NCI-H1694 (cell line): ENCODE measurements around the gene POSTN.

Source experiments
- DNase-seq: peaks from one replicate; lab custom pipeline; 2025; lab: John Stamatoyannopoulos, UW

The POSTN gene, protein sequence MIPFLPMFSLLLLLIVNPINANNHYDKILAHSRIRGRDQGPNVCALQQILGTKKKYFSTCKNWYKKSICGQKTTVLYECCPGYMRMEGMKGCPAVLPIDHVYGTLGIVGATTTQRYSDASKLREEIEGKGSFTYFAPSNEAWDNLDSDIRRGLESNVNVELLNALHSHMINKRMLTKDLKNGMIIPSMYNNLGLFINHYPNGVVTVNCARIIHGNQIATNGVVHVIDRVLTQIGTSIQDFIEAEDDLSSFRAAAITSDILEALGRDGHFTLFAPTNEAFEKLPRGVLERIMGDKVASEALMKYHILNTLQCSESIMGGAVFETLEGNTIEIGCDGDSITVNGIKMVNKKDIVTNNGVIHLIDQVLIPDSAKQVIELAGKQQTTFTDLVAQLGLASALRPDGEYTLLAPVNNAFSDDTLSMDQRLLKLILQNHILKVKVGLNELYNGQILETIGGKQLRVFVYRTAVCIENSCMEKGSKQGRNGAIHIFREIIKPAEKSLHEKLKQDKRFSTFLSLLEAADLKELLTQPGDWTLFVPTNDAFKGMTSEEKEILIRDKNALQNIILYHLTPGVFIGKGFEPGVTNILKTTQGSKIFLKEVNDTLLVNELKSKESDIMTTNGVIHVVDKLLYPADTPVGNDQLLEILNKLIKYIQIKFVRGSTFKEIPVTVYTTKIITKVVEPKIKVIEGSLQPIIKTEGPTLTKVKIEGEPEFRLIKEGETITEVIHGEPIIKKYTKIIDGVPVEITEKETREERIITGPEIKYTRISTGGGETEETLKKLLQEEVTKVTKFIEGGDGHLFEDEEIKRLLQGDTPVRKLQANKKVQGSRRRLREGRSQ

GRCh38 chr13:37598597-37598996 is at the start of gene POSTN:
Gene POSTN, minus strand, starts transcription at chr13:37598768. Its CDS starts 42 bp downstream, at chr13:37598726.
- DNase-seq = no peak

DNA sequence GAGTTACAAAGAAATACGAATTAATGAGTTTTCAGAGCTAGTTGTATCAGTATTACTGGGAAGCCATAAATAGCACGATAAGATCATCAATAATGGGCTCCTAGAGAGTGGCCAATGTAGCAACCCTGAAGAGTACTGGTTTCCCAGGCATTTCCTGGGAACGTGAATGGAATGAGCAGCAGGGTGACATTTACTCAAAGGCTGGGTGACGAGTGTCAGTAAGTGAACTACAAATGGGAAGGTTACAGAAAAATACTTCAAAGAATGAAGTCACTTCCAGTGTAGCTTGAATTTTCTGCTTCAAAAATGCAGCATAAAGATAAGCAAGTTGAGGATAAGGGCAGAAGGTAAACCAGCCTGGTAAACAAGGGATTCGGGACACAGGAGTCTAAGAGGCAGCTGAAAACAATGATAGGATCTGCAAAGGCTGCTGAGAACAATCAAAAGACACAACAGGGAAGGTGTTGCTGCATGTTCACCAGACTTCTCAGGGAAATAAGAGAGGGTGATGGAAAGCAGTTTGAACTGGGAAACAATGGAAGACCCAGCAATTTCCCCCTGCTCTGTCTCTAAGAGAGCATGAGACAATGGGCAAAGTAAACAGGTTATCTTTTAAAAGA is 48.6 kb upstream of the POSTN start:
- no peak for DNase-seq

DNA sequence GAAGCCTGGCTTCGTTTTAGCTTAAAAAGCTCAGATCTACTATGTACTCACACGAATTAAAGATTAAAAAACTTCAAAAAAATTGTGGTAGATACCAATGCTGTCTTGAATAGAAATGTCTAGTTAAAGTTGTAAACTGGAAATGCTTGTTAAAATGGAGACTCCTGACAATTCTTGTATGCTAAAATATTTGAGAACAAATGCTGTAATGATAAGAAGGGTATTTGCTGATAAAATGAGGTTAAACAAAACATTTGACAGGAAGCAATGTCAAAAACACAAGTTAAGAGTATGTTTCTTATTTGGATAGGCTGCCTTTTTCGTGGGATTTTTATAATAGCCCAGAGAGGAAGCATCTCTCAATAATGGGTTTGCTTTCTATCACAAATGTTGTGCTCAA is 48.0 kb upstream of the POSTN start:
- DNase-seq = no peak

- no peak for DNase-seq
Observed at GRCh38 chr13:37645181-37645740, 46.7 kb upstream of the POSTN start.

GRCh38 chr13:37641391-37641790 is 42.8 kb upstream of the POSTN start:
- DNase-seq = no peak

- no peak for DNase-seq
Observed at GRCh38 chr13:37640499-37640898, 41.9 kb upstream of the POSTN start.

GRCh38 chr13:37636701-37637100 is 38.1 kb upstream of the POSTN start:
- no peak for DNase-seq

- no peak for DNase-seq
Observed at GRCh38 chr13:37632294-37632693, 33.7 kb upstream of the POSTN start.

- no peak for DNase-seq
Observed at GRCh38 chr13:37627428-37627827, 28.9 kb upstream of the POSTN start.

DNA sequence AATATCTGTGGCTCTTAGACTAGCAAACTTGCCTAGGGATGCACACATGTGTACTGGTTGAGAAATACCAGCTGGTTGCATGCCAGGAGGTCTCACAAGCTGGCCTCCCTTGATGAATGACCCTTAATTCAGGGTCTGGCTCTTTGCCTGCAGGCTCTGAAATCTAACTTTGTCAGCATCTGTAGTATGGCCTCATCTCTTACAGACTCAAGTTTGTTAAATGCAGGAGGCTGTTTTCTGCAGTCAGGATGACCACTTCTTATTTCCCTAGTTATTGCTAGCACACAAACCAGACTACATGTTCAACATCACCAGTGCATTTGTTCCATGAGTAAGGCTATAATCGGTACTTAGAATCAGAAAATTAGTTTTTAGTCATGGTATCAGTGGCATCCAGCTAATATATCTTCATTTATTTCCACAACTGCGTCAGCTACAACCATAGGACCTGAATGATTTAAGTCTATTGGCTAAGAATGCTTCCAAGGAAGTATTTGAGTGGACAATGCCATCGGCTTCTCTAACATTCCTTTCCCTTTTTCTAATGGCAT is 23.3 kb upstream of the POSTN start:
- DNase-seq = no peak

DNA sequence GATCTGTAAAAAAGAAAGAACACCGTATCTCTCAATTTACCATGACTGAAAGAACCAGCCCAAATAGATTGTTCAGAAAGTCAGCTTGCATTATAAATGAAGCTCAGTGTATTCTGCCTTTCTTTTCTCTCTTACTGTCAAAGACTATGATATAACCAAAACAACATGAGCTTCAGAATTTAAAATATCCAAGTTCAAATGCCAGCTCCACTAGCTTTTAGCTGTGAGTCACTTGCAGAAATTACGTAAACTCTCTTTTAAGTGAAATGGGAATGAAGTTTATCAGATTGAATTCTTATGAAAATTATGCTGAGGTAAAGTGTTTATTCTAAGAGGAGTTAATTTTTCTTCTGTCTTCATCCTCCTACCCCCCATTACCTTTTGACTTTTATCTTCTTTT is 20.0 kb upstream of the POSTN start:
- DNase-seq = no peak

GRCh38 chr13:37617173-37617572 is 18.6 kb upstream of the POSTN start:
- DNase-seq = no peak

DNA sequence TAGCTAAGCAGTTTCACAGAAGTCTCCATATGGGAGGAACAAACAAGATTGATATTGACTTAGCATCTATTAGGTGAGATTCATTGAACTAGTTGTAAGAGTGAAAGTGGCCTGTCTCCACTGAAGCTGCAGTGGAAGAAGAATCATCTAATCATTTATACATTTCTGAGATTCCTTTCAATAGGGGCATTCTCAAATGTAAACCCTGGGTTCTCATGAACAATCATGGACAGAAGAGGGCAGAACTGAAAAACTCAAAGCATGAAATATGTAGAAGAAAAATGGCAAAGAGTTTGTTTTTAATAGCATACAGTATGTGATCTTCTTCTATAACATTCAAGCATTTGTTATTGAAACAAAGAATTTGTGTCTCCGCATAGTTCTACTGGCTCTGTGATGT is 17.6 kb upstream of the POSTN start:
- no peak for DNase-seq

DNA sequence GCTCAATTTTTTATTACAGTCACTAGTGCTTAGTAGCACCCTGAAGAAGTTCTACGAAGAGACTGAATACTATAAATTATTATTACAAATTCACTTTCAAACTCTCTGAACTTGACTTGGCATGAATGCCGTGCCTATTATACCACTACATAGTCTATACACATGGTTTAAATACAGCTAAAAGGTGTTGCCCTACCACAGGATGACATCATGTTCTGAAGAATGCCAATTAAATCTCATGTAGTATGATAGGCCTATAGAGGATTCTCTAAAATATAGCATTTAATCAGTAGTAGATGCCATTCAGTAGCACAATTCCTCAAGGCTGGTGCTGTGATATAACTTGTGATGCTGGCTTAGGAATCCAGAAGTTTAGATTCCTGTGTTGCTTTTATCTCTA is 16.7 kb upstream of the POSTN start:
- no peak for DNase-seq

- no peak for DNase-seq
Observed at GRCh38 chr13:37613638-37614037, 15.1 kb upstream of the POSTN start.

DNA sequence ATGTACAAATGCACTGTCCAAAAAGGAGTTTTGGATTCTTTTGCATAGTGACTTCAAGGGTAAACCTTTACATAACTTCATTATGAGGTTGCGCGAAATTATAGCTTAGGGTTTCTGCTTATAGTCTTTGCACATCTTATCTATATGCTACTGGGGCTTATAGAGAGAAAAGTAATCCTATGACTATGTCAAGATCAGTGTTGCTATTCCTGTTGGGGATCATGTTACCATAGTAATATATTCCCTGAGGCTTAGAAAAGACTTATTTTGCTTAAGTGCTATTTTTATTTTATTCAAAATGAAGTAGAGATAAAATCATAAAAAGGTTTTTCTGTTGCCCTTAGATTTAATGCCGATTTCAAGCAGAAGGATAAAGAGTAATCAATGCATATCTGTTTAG is 14.7 kb upstream of the POSTN start:
- DNase-seq = no peak

DNA sequence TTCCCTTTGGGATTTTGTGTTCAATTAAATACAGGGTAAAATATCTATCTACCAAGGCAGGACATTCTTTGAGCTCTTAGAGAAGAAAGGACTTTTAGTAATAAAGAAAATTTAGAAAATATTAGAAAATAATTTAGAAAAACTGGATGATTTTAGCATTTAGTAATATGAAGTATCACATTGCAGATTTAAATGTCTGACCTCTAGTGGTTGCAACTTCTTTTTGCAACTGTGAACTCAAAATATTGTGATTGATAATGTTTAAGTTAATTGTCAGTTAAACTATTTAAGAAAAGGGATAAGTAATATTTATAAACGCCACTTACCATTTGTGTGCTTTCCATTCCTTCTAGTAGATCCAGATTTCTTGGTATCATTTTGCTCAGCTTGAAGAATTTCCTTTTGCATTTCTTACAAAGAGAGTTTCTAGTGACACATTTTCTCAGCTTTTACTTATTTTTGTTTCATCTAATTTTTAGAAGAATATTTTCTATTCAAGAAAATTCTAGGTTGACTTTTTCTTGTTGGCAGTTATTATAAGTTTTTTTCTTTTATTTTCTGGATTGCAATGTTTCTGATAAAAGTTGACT is 10.3 kb upstream of the POSTN start:
- DNase-seq = no peak

GRCh38 chr13:37602733-37603381 is 4.3 kb upstream of the POSTN start:
- DNase-seq = no peak

- DNase-seq = no peak
Observed at GRCh38 chr13:37601648-37602440, 3.3 kb upstream of the POSTN start.

DNA sequence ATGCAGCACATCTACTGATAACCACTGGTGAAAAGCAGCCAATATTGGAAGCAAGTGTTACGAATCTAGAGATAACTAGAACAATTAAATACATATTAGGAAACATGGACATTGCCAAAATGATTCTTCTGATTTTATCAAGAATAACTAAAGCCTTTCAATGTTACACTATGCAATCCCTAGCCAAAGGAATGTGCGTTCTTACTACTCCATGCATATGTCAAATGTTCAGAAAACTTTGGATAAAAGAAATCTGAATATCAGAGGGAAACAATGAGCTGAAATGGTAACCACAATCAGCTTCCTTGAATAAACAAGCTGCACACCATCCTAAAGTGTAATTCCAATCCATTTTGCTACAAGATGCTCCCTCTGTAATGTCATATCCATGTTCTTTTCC is 951 bp upstream of the POSTN start:
- DNase-seq = no peak
